Sigmoid colon (tissue), 4 donors: ENCODE results near the gene PIGW.

Experiments
- CTCF ChIP-seq, 4 experiments: fragments of 450-650 bp in 3 of 4; fragments of 200-600 bp in 1 of 4; IDR thresholded peaks; one replicate each; pipeline ENCODE4 v1.5.1; 2016 to 2019; ENCODE audit warnings: antibody characterized with exemption in 4 of 4, mild to moderate bottlenecking in 3 of 4, moderate library complexity in 2 of 4
- POLR2A ChIP-seq, 2 donors: fragments of 450-650 bp; IDR thresholded peaks; one replicate each; pipeline ENCODE4 v1.6.1; 2016; ENCODE audit warnings: antibody characterized with exemption in 2 of 2, mild to moderate bottlenecking in 2 of 2, moderate library complexity in 2 of 2
- POLR2AphosphoS5 ChIP-seq, 4 donors: sonication (generic); formaldehyde crosslinking; IDR thresholded peaks; one replicate each; pipeline ENCODE4 v1.6.1; 2017; ENCODE audit warnings: antibody characterized with exemption in 4 of 4

GRCh38 chr17:36523113-36523512 is 11.7 kb upstream of the PIGW start:
- TF ChIP-seq CTCF (IDR thresholded peaks at IDR 0.05) = no peak
- TF ChIP-seq POLR2A (IDR thresholded peaks at IDR 0.05) = no peak
- TF ChIP-seq POLR2AphosphoS5 (IDR thresholded peaks at IDR 0.05) = no peak
